Measurements from ENCODE around the gene MGLL.

- no peak for TF ChIP-seq POLR2A (IDR thresholded peaks at IDR 0.05)
- TF ChIP-seq CTCF (IDR thresholded peaks at IDR 0.05): no peak
These were observed 76.5 kb downstream of the MGLL start for GRCh38 chr3:127745656-127746399.
